NB4 (cell line): ENCODE data around the gene CEMIP.
A peak's percentile ranks its signal among the peaks of the same experiment; 100 is the strongest.

Source experiments
- CTCF ChIP-seq: IDR thresholded peaks from one replicate; pipeline ENCODE4 v1.5.1; 2012; ENCODE audit warnings: low read depth, low read length
- MAX ChIP-seq: IDR thresholded peaks from 2 replicates; pipeline ENCODE4 v1.6.1; 2011; ENCODE audit warnings: low read depth, low read length
- MYC ChIP-seq: IDR thresholded peaks from 2 replicates; pipeline ENCODE4 v1.6.1; 2011; ENCODE audit warnings: low read depth, low read length
- POLR2A ChIP-seq: IDR thresholded peaks from 2 replicates; pipeline ENCODE4 v1.6.1; 2011; ENCODE audit warnings: mild to moderate bottlenecking; ENCODE audit not compliant: insufficient read length; ENCODE audit errors: extremely low read depth

- TF ChIP-seq CTCF (peak; percentile 12), MAX (no peak), POLR2A (no peak), MYC (no peak)
These were observed at the start of gene CEMIP for GRCh38 chr15:80778964-80779657.
